ENCODE results near the gene EMCN.
"Not testable (repeated sequence)": the region's sequence is repeated elsewhere in the genome, so short reads cannot be mapped to it uniquely, and the experiment has no call there.

The EMCN gene

GRCh38 chr4:100517864-100518341 lies at the start of gene EMCN:
TSS of gene EMCN (minus strand) at chr4:100518022. CDS start at chr4:100517914, 108 bp downstream.
- no peak for DNase-seq (ENCODE audit: extremely low read depth in 1 of 2, low read depth in 1 of 2)

- DNase-seq (ENCODE audit: extremely low read depth in 1 of 2, low read depth in 1 of 2): no peak
Measured at GRCh38 chr4:100566396-100566795, 48.6 kb upstream of the EMCN start.

GRCh38 chr4:100557306-100557705 lies 39.5 kb upstream of the EMCN start:
- DNase-seq (ENCODE audit: extremely low read depth in 1 of 2, low read depth in 1 of 2): no peak

- no peak for DNase-seq (ENCODE audit: extremely low read depth in 1 of 2, low read depth in 1 of 2)
Measured at GRCh38 chr4:100555611-100556337, 38.0 kb upstream of the EMCN start.

GRCh38 chr4:100548200-100548560 lies 30.4 kb upstream of the EMCN start:
- DNase-seq (ENCODE audit: extremely low read depth in 1 of 2, low read depth in 1 of 2): no peak

GRCh38 chr4:100547541-100548199 lies 29.8 kb upstream of the EMCN start:
- no peak for DNase-seq (ENCODE audit: extremely low read depth in 1 of 2, low read depth in 1 of 2)

- DNase-seq (ENCODE audit: extremely low read depth in 1 of 2, low read depth in 1 of 2): no peak
Measured at GRCh38 chr4:100545427-100545826, 27.6 kb upstream of the EMCN start.

GRCh38 chr4:100540131-100540530 lies 22.3 kb upstream of the EMCN start:
- DNase-seq (ENCODE audit: extremely low read depth in 1 of 2, low read depth in 1 of 2): no peak

GRCh38 chr4:100539706-100540105 lies 21.9 kb upstream of the EMCN start:
- DNase-seq (ENCODE audit: extremely low read depth in 1 of 2, low read depth in 1 of 2): no peak

GRCh38 chr4:100533741-100534140 lies 15.9 kb upstream of the EMCN start:
- no peak for DNase-seq (ENCODE audit: extremely low read depth in 1 of 2, low read depth in 1 of 2)

GRCh38 chr4:100530161-100530560 lies 12.3 kb upstream of the EMCN start:
- not testable (repeated sequence) for DNase-seq (ENCODE audit: extremely low read depth in 1 of 2, low read depth in 1 of 2)

GRCh38 chr4:100525686-100526085 lies 7.9 kb upstream of the EMCN start:
- DNase-seq (ENCODE audit: extremely low read depth in 1 of 2, low read depth in 1 of 2): no peak

GRCh38 chr4:100519205-100519604 lies 1.4 kb upstream of the EMCN start:
- DNase-seq (ENCODE audit: extremely low read depth in 1 of 2, low read depth in 1 of 2): no peak

GRCh38 chr4:100516225-100516624 lies 1.6 kb downstream of the EMCN start:
- no peak for DNase-seq (ENCODE audit: extremely low read depth in 1 of 2, low read depth in 1 of 2)

GRCh38 chr4:100511896-100512295 lies 5.9 kb downstream of the EMCN start:
- no peak for DNase-seq (ENCODE audit: extremely low read depth in 1 of 2, low read depth in 1 of 2)

- no peak for DNase-seq (ENCODE audit: extremely low read depth in 1 of 2, low read depth in 1 of 2)
Measured at GRCh38 chr4:100510551-100510950, 7.3 kb downstream of the EMCN start.

GRCh38 chr4:100509386-100509785 lies 8.4 kb downstream of the EMCN start:
- no peak for DNase-seq (ENCODE audit: extremely low read depth in 1 of 2, low read depth in 1 of 2)

- no peak for DNase-seq (ENCODE audit: extremely low read depth in 1 of 2, low read depth in 1 of 2)
Measured at GRCh38 chr4:100508691-100509090, 9.1 kb downstream of the EMCN start.

GRCh38 chr4:100504086-100504874 lies 13.5 kb downstream of the EMCN start:
- DNase-seq (ENCODE audit: extremely low read depth in 1 of 2, low read depth in 1 of 2): no peak

- DNase-seq (ENCODE audit: extremely low read depth in 1 of 2, low read depth in 1 of 2): no peak
Measured at GRCh38 chr4:100497791-100498190, 20.0 kb downstream of the EMCN start.

GRCh38 chr4:100495074-100495473 lies 22.7 kb downstream of the EMCN start:
- no peak for DNase-seq (ENCODE audit: extremely low read depth in 1 of 2, low read depth in 1 of 2)

- no peak for DNase-seq (ENCODE audit: extremely low read depth in 1 of 2, low read depth in 1 of 2)
Measured at GRCh38 chr4:100494166-100494565, 23.7 kb downstream of the EMCN start.
